ENCODE measurements around the gene CGREF1. TPM values are rescaled to one million over a fixed set of nuclear protein-coding genes. Genes with fewer than 3 reads are reported as not detected.

Gene CGREF1
- total and polyA plus RNA-seq, 2 donors (not counting 1 experiment from before 2014, with no cell fraction given) = 1.5 to 2.3 TPM

DNA sequence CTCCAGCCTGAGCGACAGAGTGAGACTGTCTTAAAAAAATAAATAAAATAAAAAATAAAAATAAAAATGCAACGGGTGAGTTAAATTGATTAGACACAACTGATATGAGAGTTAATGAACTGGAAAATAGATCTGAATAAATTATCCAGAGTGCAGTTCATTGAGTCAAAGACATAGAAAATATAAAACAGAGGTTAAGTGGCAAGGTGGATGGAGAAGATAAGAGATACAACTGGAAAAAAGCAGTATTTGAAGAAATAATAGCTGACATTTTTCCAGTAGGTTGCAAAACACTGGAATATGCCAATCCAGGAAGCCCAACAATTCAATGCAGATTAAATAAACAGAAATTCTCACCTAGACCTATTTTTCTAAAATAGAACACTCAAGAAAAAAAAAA lies 10.7 kb downstream of the CGREF1 start:
- no peaks in the 10 kb centered on the region for H4K20me1 ChIP-seq (ENCODE audit: control insufficient read depth, extremely low read depth, insufficient read depth, low read length)
- no peaks in the 10 kb centered on the region for H3K4me1 ChIP-seq (ENCODE audit: control insufficient read depth, extremely low read depth, insufficient read depth, low read length)
- no peak for DNase-seq (ENCODE audit: low read depth in 2 of 2)
- H3K4me2 ChIP-seq (ENCODE audit: extremely low read depth, insufficient read depth, low read length) = no peak overlapping the region
- no peak overlapping the region for H2AFZ ChIP-seq (ENCODE audit: low read length)
- TF ChIP-seq EZH2 (IDR thresholded peaks at IDR 0.05; ENCODE audit: low read length, missing control alignments) (no peak), CTCF (conservative IDR thresholded peaks at IDR 0.05 in 1 of 2, IDR thresholded peaks at IDR 0.05 in 1 of 2; ENCODE audit: low read depth in 1 of 2, low read length in 2 of 2) (no peak)
- H3K27me3 ChIP-seq (ENCODE audit: control insufficient read depth, insufficient read depth, low read length) = peaks cover 4% of the 10 kb centered on the region
- H3K4me3 ChIP-seq (replicated peaks in 1 of 4; ENCODE audit: control extremely low read depth in 1 of 4, insufficient read depth in 1 of 4, low read depth in 3 of 4, low read length in 4 of 4) = no peak overlapping the region
- no peak overlapping the region for H3K9ac ChIP-seq (ENCODE audit: insufficient read depth, low read length)
- no peaks in the 10 kb centered on the region for H3K36me3 ChIP-seq (ENCODE audit: control insufficient read depth, insufficient read depth, low read length)
- H3K27ac ChIP-seq (ENCODE audit: insufficient read depth, low read length) = no peak overlapping the region
- no peaks in the 10 kb centered on the region for H3K79me2 ChIP-seq (ENCODE audit: control insufficient read depth, insufficient read depth, low read length)
- H3K9me3 ChIP-seq (ENCODE audit: control insufficient read depth, insufficient read depth, low read depth, low read length) = no peaks in the 10 kb centered on the region

GRCh38 chr2:27105981-27106380 lies 12.9 kb downstream of the CGREF1 start:
- no peaks in the 10 kb centered on the region for H3K4me1 ChIP-seq (ENCODE audit: control insufficient read depth, extremely low read depth, insufficient read depth, low read length)
- no peak for DNase-seq (ENCODE audit: low read depth in 2 of 2)
- TF ChIP-seq CTCF (conservative IDR thresholded peaks at IDR 0.05 in 1 of 2, IDR thresholded peaks at IDR 0.05 in 1 of 2; ENCODE audit: low read depth in 1 of 2, low read length in 2 of 2) = no peak
- no peak for TF ChIP-seq EZH2 (IDR thresholded peaks at IDR 0.05; ENCODE audit: low read length, missing control alignments)
- H3K9me3 ChIP-seq (ENCODE audit: control insufficient read depth, insufficient read depth, low read depth, low read length) = no peaks in the 10 kb centered on the region
- peaks cover 4% of the 10 kb centered on the region for H3K27me3 ChIP-seq (ENCODE audit: control insufficient read depth, insufficient read depth, low read length)
- no peak overlapping the region for H2AFZ ChIP-seq (ENCODE audit: low read length)
- H3K9ac ChIP-seq (ENCODE audit: insufficient read depth, low read length) = no peak overlapping the region
- no peak overlapping the region for H3K27ac ChIP-seq (ENCODE audit: insufficient read depth, low read length)
- no peak overlapping the region for H3K4me3 ChIP-seq (replicated peaks in 1 of 4; ENCODE audit: control extremely low read depth in 1 of 4, insufficient read depth in 1 of 4, low read depth in 3 of 4, low read length in 4 of 4)
- H3K36me3 ChIP-seq (ENCODE audit: control insufficient read depth, insufficient read depth, low read length) = no peaks in the 10 kb centered on the region
- H3K4me2 ChIP-seq (ENCODE audit: extremely low read depth, insufficient read depth, low read length) = no peak overlapping the region
- H3K79me2 ChIP-seq (ENCODE audit: control insufficient read depth, insufficient read depth, low read length) = no peaks in the 10 kb centered on the region
- no peaks in the 10 kb centered on the region for H4K20me1 ChIP-seq (ENCODE audit: control insufficient read depth, extremely low read depth, insufficient read depth, low read length)

- H2AFZ ChIP-seq (ENCODE audit: low read length) = no peak overlapping the region
- no peaks in the 10 kb centered on the region for H4K20me1 ChIP-seq (ENCODE audit: control insufficient read depth, extremely low read depth, insufficient read depth, low read length)
- no peak for DNase-seq (ENCODE audit: low read depth in 2 of 2)
- H3K79me2 ChIP-seq (ENCODE audit: control insufficient read depth, insufficient read depth, low read length) = no peaks in the 10 kb centered on the region
- no peaks in the 10 kb centered on the region for H3K36me3 ChIP-seq (ENCODE audit: control insufficient read depth, insufficient read depth, low read length)
- H3K27me3 ChIP-seq (ENCODE audit: control insufficient read depth, insufficient read depth, low read length) = peaks cover 4% of the 10 kb centered on the region
- no peak for TF ChIP-seq CTCF (conservative IDR thresholded peaks at IDR 0.05 in 1 of 2, IDR thresholded peaks at IDR 0.05 in 1 of 2; ENCODE audit: low read depth in 1 of 2, low read length in 2 of 2)
- TF ChIP-seq EZH2 (IDR thresholded peaks at IDR 0.05; ENCODE audit: low read length, missing control alignments) = no peak
- H3K4me2 ChIP-seq (ENCODE audit: extremely low read depth, insufficient read depth, low read length) = no peak overlapping the region
- no peaks in the 10 kb centered on the region for H3K4me1 ChIP-seq (ENCODE audit: control insufficient read depth, extremely low read depth, insufficient read depth, low read length)
- no peak overlapping the region for H3K4me3 ChIP-seq (replicated peaks in 1 of 4; ENCODE audit: control extremely low read depth in 1 of 4, insufficient read depth in 1 of 4, low read depth in 3 of 4, low read length in 4 of 4)
- no peak overlapping the region for H3K9ac ChIP-seq (ENCODE audit: insufficient read depth, low read length)
- H3K9me3 ChIP-seq (ENCODE audit: control insufficient read depth, insufficient read depth, low read depth, low read length) = no peaks in the 10 kb centered on the region
- H3K27ac ChIP-seq (ENCODE audit: insufficient read depth, low read length) = no peak overlapping the region
These were observed 16.6 kb downstream of the CGREF1 start for GRCh38 chr2:27102329-27102728.
